Coronary artery (tissue), 2 donors: Measurements from ENCODE around the gene USP14.

Source experiments
- DNase-seq: peaks from one replicate; pipeline ENCODE4 v3.0.0-alpha.2; 2017; ENCODE audit warnings: low spot score
- H3K27ac ChIP-seq, 2 donors: fragments of 200-600 bp; sonication (generic); one replicate each; pipeline ENCODE4 v1.5.1; 2016 to 2019
- H3K4me3 ChIP-seq: fragments of 200-600 bp; sonication (generic); 2 replicates; pipeline ENCODE4 v1.5.1; 2016; ENCODE audit warnings: mild to moderate bottlenecking, moderate library complexity
- CTCF ChIP-seq: fragments of 200-600 bp; sonication (generic); IDR thresholded peaks from one replicate; pipeline ENCODE4 v1.5.1; 2019; ENCODE audit warnings: antibody characterized with exemption

Gene USP14

GRCh38 chr18:215448-216010, 57.2 kb downstream of the USP14 start:
- no peak overlapping the region for H3K4me3 ChIP-seq
- DNase-seq: no peak
- H3K27ac ChIP-seq: no peak overlapping the region
- TF ChIP-seq CTCF: no peak

DNA sequence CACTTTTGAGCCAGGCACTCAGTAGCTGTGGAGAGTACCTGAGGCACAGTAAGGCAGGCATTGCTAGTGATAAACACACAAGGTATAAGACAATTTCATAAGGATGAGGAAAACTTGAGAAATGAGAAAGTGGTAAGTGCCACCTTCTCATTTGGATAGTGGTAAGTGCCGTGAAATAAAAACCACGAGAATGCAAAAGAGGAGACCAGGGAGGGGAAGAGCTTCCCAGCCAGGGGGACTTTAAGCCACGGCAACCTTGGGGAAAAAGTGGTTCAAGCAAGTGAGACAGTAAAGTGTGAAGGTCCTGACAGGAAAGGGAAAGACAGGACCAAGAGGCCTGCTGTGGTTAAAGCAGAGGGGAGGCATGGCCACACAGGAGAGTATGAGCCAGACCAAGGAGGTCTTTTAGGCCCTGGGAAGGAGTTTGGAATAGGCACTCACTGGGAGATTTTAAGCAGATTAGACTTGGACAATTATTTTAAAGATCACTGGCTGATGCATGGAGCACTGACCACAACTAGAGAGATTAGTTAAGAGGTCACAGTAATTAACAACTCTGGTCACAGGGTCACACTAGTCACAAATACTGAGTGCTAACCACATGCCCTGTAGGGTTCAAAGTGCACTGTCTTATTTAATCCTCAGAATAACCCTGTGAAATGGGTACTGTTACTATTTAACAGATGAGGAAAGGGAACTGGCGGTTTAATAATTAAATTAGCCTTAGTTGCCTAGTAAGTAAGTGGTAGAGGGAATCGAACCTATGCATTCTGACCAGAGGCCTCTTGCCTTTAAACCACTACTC, 59.4 kb downstream of the USP14 start:
- Histone ChIP-seq H3K4me3 (no peak overlapping the region), H3K27ac (no peak overlapping the region)
- TF ChIP-seq CTCF: no peak
- DNase-seq: no peak

GRCh38 chr18:220708-221107, 62.4 kb downstream of the USP14 start:
- no peak for DNase-seq
- H3K4me3 ChIP-seq: no peak overlapping the region
- H3K27ac ChIP-seq: no peak overlapping the region
- TF ChIP-seq CTCF: no peak

DNA sequence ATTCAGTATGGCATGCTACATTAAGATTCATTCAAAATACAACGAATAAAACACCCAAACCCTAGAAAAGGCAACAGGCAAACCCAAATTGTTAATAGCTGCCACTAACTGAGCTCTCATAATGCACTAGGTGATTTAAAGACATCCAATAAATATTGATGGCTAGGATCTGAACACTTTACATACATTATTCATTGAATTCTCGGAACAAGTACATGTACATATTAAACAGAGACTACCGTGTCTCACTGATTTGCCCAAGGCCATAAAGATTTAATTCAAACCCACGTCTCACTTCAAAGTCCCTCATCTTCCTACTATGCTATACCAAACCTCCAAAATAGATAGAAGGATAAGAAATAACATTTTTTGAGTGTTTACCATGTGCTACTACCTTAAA, 67.4 kb downstream of the USP14 start:
- DNase-seq: no peak
- TF ChIP-seq CTCF: no peak
- no peak overlapping the region for H3K27ac ChIP-seq
- H3K4me3 ChIP-seq: no peak overlapping the region

- no peak overlapping the region for H3K4me3 ChIP-seq
- TF ChIP-seq CTCF: no peak
- no peak for DNase-seq
- no peak overlapping the region for H3K27ac ChIP-seq
Measured at GRCh38 chr18:227374-227773, 69.0 kb downstream of the USP14 start.

GRCh38 chr18:227902-228301, 69.5 kb downstream of the USP14 start:
- DNase-seq: no peak
- Histone ChIP-seq H3K4me3 (no peak overlapping the region), H3K27ac (no peak overlapping the region)
- no peak for TF ChIP-seq CTCF

DNA sequence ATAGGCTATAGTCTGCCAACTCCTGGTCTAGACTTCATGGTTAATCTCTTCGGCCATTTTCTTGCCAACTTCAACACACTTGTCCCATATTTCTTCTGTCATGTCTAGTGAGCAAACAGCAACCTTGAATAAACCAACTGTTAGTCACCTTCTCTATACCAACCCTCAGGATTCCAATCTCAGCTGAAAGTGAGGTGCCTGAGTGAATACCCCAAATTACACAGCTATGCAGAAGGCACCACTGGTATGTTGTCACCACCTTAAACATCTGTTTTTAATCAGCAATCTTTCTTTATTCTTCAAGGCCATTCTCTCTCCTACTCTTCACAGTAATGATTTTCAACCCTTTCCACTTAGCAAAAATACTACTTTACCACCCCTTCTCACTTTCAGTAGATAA, 70.2 kb downstream of the USP14 start:
- TF ChIP-seq CTCF: no peak
- no peak overlapping the region for H3K27ac ChIP-seq
- no peak for DNase-seq
- no peak overlapping the region for H3K4me3 ChIP-seq
